SK-N-SH treated with all-trans-retinoic acid at 6 μM for 48 hours (cell line): ENCODE data around the gene SQSTM1.

Experiments used
- GLIS3 ChIP-seq: fragments of 250-450 bp; sonication (Bioruptor Pico); IDR thresholded peaks from 2 replicates; pipeline ENCODE4 v1.5.0; 2020; ENCODE audit warnings: mild to moderate bottlenecking, moderate library complexity
- OSR1 ChIP-seq: fragments of 250-450 bp; sonication (Bioruptor Pico); IDR thresholded peaks from 2 replicates; pipeline ENCODE4 v1.8.0; 2022; ENCODE audit warnings: moderate library complexity, mild to moderate bottlenecking, inconsistent platforms
- PATZ1 ChIP-seq: fragments of 250-450 bp; sonication (Bioruptor Pico); IDR thresholded peaks from 2 replicates; pipeline ENCODE4 v1.8.0; 2020; ENCODE audit warnings: mild to moderate bottlenecking, moderate library complexity, borderline replicate concordance
- ZNF8 ChIP-seq: fragments of 450-650 bp; formaldehyde crosslinking; IDR thresholded peaks from 2 replicates; pipeline ENCODE4 v1.5.0; 2020; ENCODE audit warnings: mild to moderate bottlenecking, moderate library complexity

GRCh38 chr5:179800696-179801201 is 20.0 kb upstream of the SQSTM1 start:
- TF ChIP-seq PATZ1 (CRISPR knock-in tag) (no peak), GLIS3 (CRISPR knock-in tag) (no peak), OSR1 (CRISPR knock-in tag) (no peak), ZNF8 (CRISPR knock-in tag) (no peak)
